Measurements from ENCODE around the gene FOXB1. TPM values are rescaled to one million over a fixed set of nuclear protein-coding genes. Genes with fewer than 3 reads are reported as not detected.

FOXB1 gene
- total RNA-seq, 1 experiment from 2014 or later: not detected

GRCh38 chr15:59968314-59968713, 35.8 kb upstream of the FOXB1 start:
- no peak overlapping the region for H3K27ac ChIP-seq (ENCODE audit: low read depth, low read length, poor library complexity, severe bottlenecking)
- H3K9me3 ChIP-seq (ENCODE audit: low read depth, low read length, poor library complexity, severe bottlenecking): peaks cover 8% of the 10 kb centered on the region
- H3K36me3 ChIP-seq (ENCODE audit: insufficient read depth, low read length, poor library complexity, severe bottlenecking): no peaks in the 10 kb centered on the region
- POLR2A ChIA-PET (ENCODE audit: low non-redundant PET): no interaction called here
- H3K4me3 ChIP-seq (ENCODE audit: low read depth, low read length, poor library complexity, severe bottlenecking): no peak overlapping the region
- no peak for TF ChIP-seq EZH2 (IDR thresholded peaks at IDR 0.05; ENCODE audit: borderline replicate concordance, low read depth, low read length, poor library complexity, severe bottlenecking)
- TF ChIP-seq, protein P1, sequence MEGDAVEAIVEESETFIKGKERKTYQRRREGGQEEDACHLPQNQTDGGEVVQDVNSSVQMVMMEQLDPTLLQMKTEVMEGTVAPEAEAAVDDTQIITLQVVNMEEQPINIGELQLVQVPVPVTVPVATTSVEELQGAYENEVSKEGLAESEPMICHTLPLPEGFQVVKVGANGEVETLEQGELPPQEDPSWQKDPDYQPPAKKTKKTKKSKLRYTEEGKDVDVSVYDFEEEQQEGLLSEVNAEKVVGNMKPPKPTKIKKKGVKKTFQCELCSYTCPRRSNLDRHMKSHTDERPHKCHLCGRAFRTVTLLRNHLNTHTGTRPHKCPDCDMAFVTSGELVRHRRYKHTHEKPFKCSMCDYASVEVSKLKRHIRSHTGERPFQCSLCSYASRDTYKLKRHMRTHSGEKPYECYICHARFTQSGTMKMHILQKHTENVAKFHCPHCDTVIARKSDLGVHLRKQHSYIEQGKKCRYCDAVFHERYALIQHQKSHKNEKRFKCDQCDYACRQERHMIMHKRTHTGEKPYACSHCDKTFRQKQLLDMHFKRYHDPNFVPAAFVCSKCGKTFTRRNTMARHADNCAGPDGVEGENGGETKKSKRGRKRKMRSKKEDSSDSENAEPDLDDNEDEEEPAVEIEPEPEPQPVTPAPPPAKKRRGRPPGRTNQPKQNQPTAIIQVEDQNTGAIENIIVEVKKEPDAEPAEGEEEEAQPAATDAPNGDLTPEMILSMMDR (conservative IDR thresholded peaks at IDR 0.05; ENCODE audit: low read depth, low read length): no peak
- CTCF ChIA-PET: no interaction called here
- no peak for DNase-seq (ENCODE audit: low spot score)
- H3K27me3 ChIP-seq (replicated peaks; ENCODE audit: insufficient read depth, low read depth, low read length, poor library complexity): peaks cover 38% of the 10 kb centered on the region
- intact Hi-C loops (cut with micrococcal nuclease; ENCODE audit: unreplicated experiment): no loop called here
- no peaks in the 10 kb centered on the region for H3K4me1 ChIP-seq (ENCODE audit: insufficient read depth, low read length, poor library complexity, severe bottlenecking)
- BruUV-seq (replicated peaks): no TSS peak

DNA sequence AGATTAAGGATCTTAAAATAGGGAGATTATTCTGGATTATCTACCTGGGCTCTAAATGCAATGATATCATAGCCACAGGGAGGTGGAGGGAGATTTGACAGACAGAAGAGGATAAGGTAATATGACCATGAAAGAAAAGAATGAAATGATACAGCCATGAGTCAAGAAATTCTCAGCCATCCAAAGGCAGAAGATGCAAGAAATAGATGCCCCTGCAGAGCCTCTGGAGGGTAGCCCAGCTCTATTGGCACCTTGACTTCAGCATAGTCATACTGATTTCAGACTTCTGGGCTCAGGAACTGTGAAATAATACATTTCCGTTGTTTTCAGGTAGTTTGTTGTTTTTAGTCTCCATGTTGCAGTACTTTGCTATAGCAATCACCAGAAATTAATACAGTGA, 31.9 kb upstream of the FOXB1 start:
- H3K4me1 ChIP-seq (ENCODE audit: insufficient read depth, low read length, poor library complexity, severe bottlenecking): no peaks in the 10 kb centered on the region
- CTCF ChIA-PET: no interaction called here
- H3K4me3 ChIP-seq (ENCODE audit: low read depth, low read length, poor library complexity, severe bottlenecking): no peak overlapping the region
- no TSS peak for BruUV-seq (replicated peaks)
- POLR2A ChIA-PET (ENCODE audit: low non-redundant PET): no interaction called here
- TF ChIP-seq EZH2 (IDR thresholded peaks at IDR 0.05; ENCODE audit: borderline replicate concordance, low read depth, low read length, poor library complexity, severe bottlenecking): no peak
- TF ChIP-seq, protein P1 (conservative IDR thresholded peaks at IDR 0.05; ENCODE audit: low read depth, low read length): no peak
- no peak overlapping the region for H3K27ac ChIP-seq (ENCODE audit: low read depth, low read length, poor library complexity, severe bottlenecking)
- no peaks in the 10 kb centered on the region for H3K9me3 ChIP-seq (ENCODE audit: low read depth, low read length, poor library complexity, severe bottlenecking)
- intact Hi-C loops (cut with micrococcal nuclease; ENCODE audit: unreplicated experiment): no loop called here
- peaks cover 42% of the 10 kb centered on the region for H3K27me3 ChIP-seq (replicated peaks; ENCODE audit: insufficient read depth, low read depth, low read length, poor library complexity)
- no peaks in the 10 kb centered on the region for H3K36me3 ChIP-seq (ENCODE audit: insufficient read depth, low read length, poor library complexity, severe bottlenecking)
- DNase-seq (ENCODE audit: low spot score): no peak

- ChIA-PET POLR2A (ENCODE audit: low non-redundant PET) (no interaction called here), CTCF (no interaction called here)
- no peaks in the 10 kb centered on the region for H3K9me3 ChIP-seq (ENCODE audit: low read depth, low read length, poor library complexity, severe bottlenecking)
- H3K4me3 ChIP-seq (ENCODE audit: low read depth, low read length, poor library complexity, severe bottlenecking): no peak overlapping the region
- intact Hi-C loops (cut with micrococcal nuclease; ENCODE audit: unreplicated experiment): no loop called here
- peaks cover 57% of the 10 kb centered on the region for H3K27me3 ChIP-seq (replicated peaks; ENCODE audit: insufficient read depth, low read depth, low read length, poor library complexity)
- no TSS peak for BruUV-seq (replicated peaks)
- TF ChIP-seq, protein P1 (conservative IDR thresholded peaks at IDR 0.05; ENCODE audit: low read depth, low read length): no peak
- TF ChIP-seq EZH2 (IDR thresholded peaks at IDR 0.05; ENCODE audit: borderline replicate concordance, low read depth, low read length, poor library complexity, severe bottlenecking): no peak
- H3K4me1 ChIP-seq (ENCODE audit: insufficient read depth, low read length, poor library complexity, severe bottlenecking): no peaks in the 10 kb centered on the region
- DNase-seq (ENCODE audit: low spot score): no peak
- no peaks in the 10 kb centered on the region for H3K36me3 ChIP-seq (ENCODE audit: insufficient read depth, low read length, poor library complexity, severe bottlenecking)
- H3K27ac ChIP-seq (ENCODE audit: low read depth, low read length, poor library complexity, severe bottlenecking): no peak overlapping the region
Observed at GRCh38 chr15:59976480-59977271, 27.4 kb upstream of the FOXB1 start.
